Endothelial cell of umbilical vein (primary cell): ENCODE results near the gene RPS6KA5. TPM values are rescaled to one million over a fixed set of nuclear protein-coding genes. Genes with fewer than 3 reads are reported as not detected.

Source experiments
- BruUV-seq: library from RNA; stranded (reverse); fragments of 400-500 nt; replicated peaks from 2 replicates; lab custom pipeline; 2021; lab: Mats Ljungman, UMichigan
- CTCF ChIA-PET: fragments of 300-600, 350-600 bp; sonication (Branson Sonifier 250); formaldehyde crosslinking; loops from one replicate; lab custom pipeline; 2021; ENCODE audit warnings: antibody characterized with exemption, inconsistent platforms; lab: Charles Lee
- POLR2A ChIA-PET: fragments of 300-600, 350-600 bp; sonication (Branson Sonifier 250); formaldehyde crosslinking; loops from one replicate; lab custom pipeline; 2021; ENCODE audit warnings: antibody characterized with exemption, inconsistent platforms; lab: Charles Lee
- DNase-seq: peaks from one replicate; pipeline ENCODE4 v3.0.0-alpha.2; 2011; ENCODE audit warnings: low read depth, low spot score
- FAIRE-seq: peaks from 2 replicates; lab custom pipeline; 2011; peaks lifted over from hg19 to GRCh38; lab: Jason Lieb, UNC
- H2AFZ ChIP-seq: 2 replicates; pipeline ENCODE4 v1.6.0; 2012; ENCODE audit warnings: low read depth, low read length, control low read depth, inconsistent platforms
- H3K27ac ChIP-seq: 2 replicates; pipeline ENCODE4 v1.5.1; 2011; ENCODE audit warnings: low read depth, mild to moderate bottlenecking, control low read depth, low read length, moderate library complexity; ENCODE audit not compliant: insufficient read depth
- H3K27me3 ChIP-seq, 2 experiments: 2 replicates each; pipeline versions ENCODE4 v1.6.0 to v1.6.1; 2011; ENCODE audit warnings: low read length in 2 of 2, mixed read lengths in 1 of 2; ENCODE audit not compliant: control insufficient read depth in 2 of 2, insufficient read depth in 2 of 2
- H3K36me3 ChIP-seq, 2 experiments: 2 replicates in 1 of 2; 3 replicates in 1 of 2; pipeline ENCODE4 v1.5.1; 2011; ENCODE audit warnings: low read length in 2 of 2, mild to moderate bottlenecking in 1 of 2, moderate library complexity in 1 of 2; ENCODE audit not compliant: control insufficient read depth in 2 of 2, insufficient read depth in 2 of 2; ENCODE audit errors: extremely low read depth in 1 of 2
- H3K4me1 ChIP-seq: 3 replicates; pipeline ENCODE4 v1.5.1; 2011; ENCODE audit warnings: mild to moderate bottlenecking, low read length; ENCODE audit not compliant: control insufficient read depth, insufficient read depth; ENCODE audit errors: extremely low read depth
- H3K4me2 ChIP-seq: 2 replicates; pipeline ENCODE4 v1.6.1; 2011; ENCODE audit warnings: low read length, control low read depth, mixed read lengths; ENCODE audit not compliant: insufficient read depth
- H3K4me3 ChIP-seq, 3 experiments: fragments of 200-600 bp in 1 of 3; sonication (generic), shearing (Covaris generic) in 1 of 3; replicated peaks in 1 of 3; 2 replicates each; pipeline ENCODE4 v1.5.1; 2011 to 2016; ENCODE audit warnings: control low read depth in 3 of 3, low read length in 3 of 3, mild to moderate bottlenecking in 2 of 3, inconsistent platforms in 1 of 3, low read depth in 1 of 3, moderate library complexity in 1 of 3; ENCODE audit not compliant: insufficient read depth in 1 of 3
- H3K79me2 ChIP-seq: 2 replicates; pipeline ENCODE4 v1.6.0; 2012; ENCODE audit warnings: low read length, inconsistent platforms; ENCODE audit not compliant: control insufficient read depth, insufficient read depth
- H3K9ac ChIP-seq: replicated peaks from 2 replicates; pipeline ENCODE3; 2011; ENCODE audit warnings: low read length, control low read depth; ENCODE audit not compliant: insufficient read depth; ENCODE audit errors: extremely low read depth
- H3K9me1 ChIP-seq: replicated peaks from 3 replicates; pipeline ENCODE4 v1.6.0; 2011; ENCODE audit warnings: mild to moderate bottlenecking, low read length; ENCODE audit not compliant: control insufficient read depth, insufficient read depth; ENCODE audit errors: extremely low read depth
- H3K9me3 ChIP-seq: replicated peaks from 2 replicates; pipeline ENCODE4 v1.5.1; 2012; ENCODE audit warnings: low read length, inconsistent platforms; ENCODE audit not compliant: control insufficient read depth, insufficient read depth
- H4K20me1 ChIP-seq: replicated peaks from 2 replicates; pipeline ENCODE3; 2011; ENCODE audit warnings: mild to moderate bottlenecking, low read length; ENCODE audit not compliant: control insufficient read depth, insufficient read depth; ENCODE audit errors: extremely low read depth
- EZH2 ChIP-seq: IDR thresholded peaks from 2 replicates; pipeline ENCODE4 v1.6.1; 2012; ENCODE audit warnings: borderline replicate concordance, low read depth, mild to moderate bottlenecking, moderate library complexity, low read length, inconsistent platforms; ENCODE audit not compliant: severe bottlenecking
- FOS ChIP-seq: IDR thresholded peaks from 2 replicates; pipeline ENCODE4 v1.6.1; 2011; ENCODE audit warnings: mild to moderate bottlenecking, low read length, moderate library complexity, borderline replicate concordance; ENCODE audit not compliant: insufficient read depth
- GATA2 ChIP-seq: IDR thresholded peaks from 2 replicates; pipeline ENCODE4 v1.7.0; 2011; ENCODE audit warnings: low read depth, mild to moderate bottlenecking, moderate library complexity, mixed read lengths, low read length; ENCODE audit not compliant: insufficient read length, insufficient read depth
- JUN ChIP-seq: IDR thresholded peaks from 2 replicates; pipeline ENCODE4 v1.6.1; 2011; ENCODE audit warnings: borderline replicate concordance, low read depth; ENCODE audit not compliant: insufficient read length, insufficient read depth
- MAX ChIP-seq: IDR thresholded peaks from 2 replicates; pipeline ENCODE4 v1.6.1; 2011; ENCODE audit not compliant: insufficient read depth, insufficient read length
- MYC ChIP-seq: IDR thresholded peaks from one replicate; pipeline ENCODE4 v1.6.1; 2011; ENCODE audit warnings: mild to moderate bottlenecking, low read depth, low read length
- POLR2A ChIP-seq: IDR thresholded peaks from 2 replicates; pipeline ENCODE4 v1.6.1; 2012; ENCODE audit warnings: low read depth, mild to moderate bottlenecking, control low read depth, low read length
- POLR2AphosphoS5 ChIP-seq: IDR thresholded peaks from 2 replicates; pipeline ENCODE4 v1.6.1; 2012; ENCODE audit warnings: low read depth, mild to moderate bottlenecking, control low read depth, low read length, moderate library complexity; ENCODE audit not compliant: insufficient read depth
- dilution Hi-C: fragments of 300-500 bp; cut with MboI; formaldehyde crosslinking; loops from one replicate; pipeline ENCODE4 v1.15.0; 2019; ENCODE audit warnings: low sequenced_read_pairs; ENCODE audit not compliant: extremely low pct_ligation_motif_present
- intact Hi-C: fragments of 100-400 bp; cut with micrococcal nuclease; formaldehyde crosslinking; loops from one replicate; pipeline ENCODE4 v1.10.0; 2022
- polyA plus RNA-seq, 4 experiments: library from polyadenylated mRNA; depleted of rRNA in 3 of 4; stranded (reverse) in 3 of 4; unstranded in 1 of 4; fragments of >200 nt; gene quantifications; 2 replicates each; pipeline versions ENCODE4 v1.2.1 to v1.2.3, GENCODE V29; 2011 to 2012; ENCODE audit warnings: missing spikeins in 1 of 4
- total RNA-seq: library from RNA; stranded (reverse); gene quantifications from 2 replicates; pipeline ENCODE4 v1.2.3, GENCODE V29; 2021
- TF ChIP-seq, protein P1 (sequence below), 2 donors: IDR thresholded peaks; 1 replicate in 1 of 2; 2 replicates in 1 of 2; pipeline ENCODE4 v1.5.1; 2011; ENCODE audit warnings: low read length in 2 of 2, mild to moderate bottlenecking in 2 of 2, moderate library complexity in 2 of 2, control low read depth in 1 of 2, inconsistent platforms in 1 of 2, low read depth in 1 of 2; ENCODE audit not compliant: insufficient read depth in 1 of 2; ENCODE audit errors: extremely low read depth in 1 of 2

The RPS6KA5 gene
- total and polyA plus RNA-seq, 2 donors (not counting 3 experiments of a cell fraction or from before 2014, with no cell fraction given), result 2.9 to 5.4 TPM

GRCh38 chr14:91075553-91075952 is 15.1 kb upstream of the RPS6KA5 start:
- POLR2A ChIA-PET, result no interaction called here
- Histone ChIP-seq H3K4me2 (no peak overlapping the region), H3K9me1 (no peaks in the 10 kb centered on the region), H3K4me3 (no peak overlapping the region), H3K27me3 (no peaks in the 10 kb centered on the region), H3K9ac (no peak overlapping the region), H3K27ac (no peak overlapping the region), H2AFZ (no peak overlapping the region), H3K79me2 (no peaks in the 10 kb centered on the region), H4K20me1 (no peaks in the 10 kb centered on the region), H3K9me3 (no peaks in the 10 kb centered on the region), H3K4me1 (no peaks in the 10 kb centered on the region), H3K36me3 (no peaks in the 10 kb centered on the region)
- no TSS peak for BruUV-seq
- DNase-seq (no peak), FAIRE-seq (no peak)
- no peak for TF ChIP-seq EZH2
- TF ChIP-seq FOS, result no peak
- no peak for TF ChIP-seq JUN
- no peak for TF ChIP-seq GATA2
- TF ChIP-seq POLR2AphosphoS5, result no peak
- no peak for TF ChIP-seq MAX
- TF ChIP-seq POLR2A, result no peak
- TF ChIP-seq, protein P1, sequence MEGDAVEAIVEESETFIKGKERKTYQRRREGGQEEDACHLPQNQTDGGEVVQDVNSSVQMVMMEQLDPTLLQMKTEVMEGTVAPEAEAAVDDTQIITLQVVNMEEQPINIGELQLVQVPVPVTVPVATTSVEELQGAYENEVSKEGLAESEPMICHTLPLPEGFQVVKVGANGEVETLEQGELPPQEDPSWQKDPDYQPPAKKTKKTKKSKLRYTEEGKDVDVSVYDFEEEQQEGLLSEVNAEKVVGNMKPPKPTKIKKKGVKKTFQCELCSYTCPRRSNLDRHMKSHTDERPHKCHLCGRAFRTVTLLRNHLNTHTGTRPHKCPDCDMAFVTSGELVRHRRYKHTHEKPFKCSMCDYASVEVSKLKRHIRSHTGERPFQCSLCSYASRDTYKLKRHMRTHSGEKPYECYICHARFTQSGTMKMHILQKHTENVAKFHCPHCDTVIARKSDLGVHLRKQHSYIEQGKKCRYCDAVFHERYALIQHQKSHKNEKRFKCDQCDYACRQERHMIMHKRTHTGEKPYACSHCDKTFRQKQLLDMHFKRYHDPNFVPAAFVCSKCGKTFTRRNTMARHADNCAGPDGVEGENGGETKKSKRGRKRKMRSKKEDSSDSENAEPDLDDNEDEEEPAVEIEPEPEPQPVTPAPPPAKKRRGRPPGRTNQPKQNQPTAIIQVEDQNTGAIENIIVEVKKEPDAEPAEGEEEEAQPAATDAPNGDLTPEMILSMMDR (IDR thresholded peaks at IDR 0.05; ENCODE audit: extremely low read depth in 1 of 2, insufficient read depth in 1 of 2, low read depth in 1 of 2, low read length in 2 of 2), result no peak
- no peak for TF ChIP-seq MYC
- dilution Hi-C loops, result no loop called here
- CTCF ChIA-PET, result no interaction called here
- intact Hi-C loops, result no loop called here
